HT-29 (cell line): ENCODE data around the gene TVP23A. TPM values are rescaled to one million over a fixed set of nuclear protein-coding genes. Genes with fewer than 3 reads are reported as not detected.

ENCODE experiments used
- DNase-seq: peaks from one replicate; pipeline ENCODE4 v3.0.0-alpha.2; 2015; ENCODE audit warnings: low spot score
- total RNA-seq: library from RNA; depleted of rRNA; stranded (reverse); fragments of >200 nt; shearing (Covaris generic); gene quantifications from 2 replicates; pipeline ENCODE4 v1.2.3, GENCODE V29; 2014; rRNA removed

TVP23A gene
- total RNA-seq = not detected in 2 replicates

DNA sequence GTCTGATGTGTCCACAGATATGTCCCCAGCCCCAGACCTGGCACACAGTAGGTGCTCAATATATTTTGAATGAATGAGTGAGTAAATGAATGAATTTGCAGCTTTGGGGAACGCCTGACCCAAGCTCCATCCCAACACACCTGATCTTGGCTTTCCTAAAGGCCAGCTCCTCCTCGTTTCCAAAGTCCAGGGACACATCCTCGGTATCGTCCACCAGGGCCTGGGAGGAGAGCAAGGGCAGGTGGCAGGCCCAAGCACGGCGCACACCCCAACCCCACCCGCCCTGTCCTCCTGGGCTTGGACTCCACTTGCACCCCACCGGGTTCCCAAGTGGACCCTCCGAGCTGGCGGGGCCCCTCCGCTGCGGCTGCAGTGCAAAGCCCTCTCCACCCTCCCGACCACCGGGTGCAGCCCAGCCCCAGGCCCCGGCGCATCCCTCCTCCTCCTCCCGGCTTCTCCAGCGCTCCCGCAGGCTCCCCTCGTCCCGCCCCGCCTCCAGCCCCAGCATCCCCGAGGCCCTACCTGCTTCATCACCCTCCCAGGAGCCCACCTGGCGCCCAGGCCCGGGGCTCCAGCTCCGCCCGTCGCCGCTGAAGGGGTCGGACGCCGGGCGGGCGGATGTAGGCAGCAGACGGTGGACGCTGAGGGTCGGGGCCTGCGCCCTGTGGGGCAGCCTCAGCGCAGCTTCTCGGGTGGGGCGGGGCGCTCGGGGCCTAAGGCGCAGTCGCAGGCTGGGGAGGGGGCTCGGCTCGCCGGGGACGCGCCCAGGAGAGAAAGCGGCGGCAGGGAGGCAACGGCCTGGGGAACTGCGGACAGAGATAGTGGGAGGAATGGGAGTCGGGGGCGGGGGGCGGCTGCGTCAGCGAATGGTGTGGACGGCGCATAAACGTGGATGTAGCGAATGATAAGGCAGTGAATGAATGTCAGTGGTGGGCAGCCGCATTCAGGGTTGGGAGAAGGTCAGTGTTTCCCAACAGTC lies at the start of gene TVP23A:
Gene TVP23A (minus strand): TSS at position 832 of the 979 bp plus-strand sequence. CDS start 301 bp downstream, at position 531.
- no peak for DNase-seq

DNA sequence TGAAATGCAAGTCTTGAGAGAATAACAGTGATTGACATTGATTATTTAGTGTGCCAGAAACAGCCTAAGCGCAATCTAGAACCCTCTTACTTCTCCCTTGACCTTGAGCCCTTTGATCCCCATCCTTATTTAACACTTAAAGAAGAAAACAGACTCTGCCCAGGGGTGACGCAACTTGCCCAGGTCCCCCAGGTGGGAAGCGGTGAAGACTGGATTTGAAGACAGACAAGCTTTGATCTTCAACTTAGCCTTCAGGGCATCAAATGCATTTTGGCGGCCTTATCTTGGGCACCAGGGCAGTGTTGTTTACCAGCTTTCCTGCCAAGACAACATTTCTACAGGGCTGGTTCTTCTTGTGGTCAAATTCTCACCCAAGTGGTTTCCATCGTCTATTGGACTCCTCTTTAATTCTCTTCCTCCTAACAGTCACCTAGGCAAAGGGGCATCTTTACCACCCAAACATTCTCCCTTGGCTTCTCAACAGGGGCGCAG lies 49.6 kb upstream of the TVP23A start:
- no peak for DNase-seq

DNA sequence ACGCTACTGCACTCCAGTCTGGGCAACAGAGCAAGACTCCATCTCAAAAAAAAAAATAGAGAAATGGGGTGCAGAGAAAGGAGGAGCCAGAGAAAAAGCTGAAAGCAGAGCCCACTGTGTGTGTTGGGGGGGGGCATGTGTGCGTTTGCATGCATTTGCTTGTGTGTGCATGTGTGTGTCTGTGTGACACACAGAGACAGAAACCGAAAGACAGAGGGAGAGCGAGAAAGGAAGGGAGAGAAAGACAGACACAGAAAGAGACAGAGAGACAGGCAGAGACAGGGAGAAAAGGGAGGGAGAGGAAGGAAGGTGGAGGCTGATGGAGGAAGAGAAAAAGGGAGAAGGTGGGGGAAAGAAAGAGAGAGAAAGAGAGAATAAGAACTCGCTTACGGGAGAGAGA lies 48.6 kb upstream of the TVP23A start:
- DNase-seq = no peak

DNA sequence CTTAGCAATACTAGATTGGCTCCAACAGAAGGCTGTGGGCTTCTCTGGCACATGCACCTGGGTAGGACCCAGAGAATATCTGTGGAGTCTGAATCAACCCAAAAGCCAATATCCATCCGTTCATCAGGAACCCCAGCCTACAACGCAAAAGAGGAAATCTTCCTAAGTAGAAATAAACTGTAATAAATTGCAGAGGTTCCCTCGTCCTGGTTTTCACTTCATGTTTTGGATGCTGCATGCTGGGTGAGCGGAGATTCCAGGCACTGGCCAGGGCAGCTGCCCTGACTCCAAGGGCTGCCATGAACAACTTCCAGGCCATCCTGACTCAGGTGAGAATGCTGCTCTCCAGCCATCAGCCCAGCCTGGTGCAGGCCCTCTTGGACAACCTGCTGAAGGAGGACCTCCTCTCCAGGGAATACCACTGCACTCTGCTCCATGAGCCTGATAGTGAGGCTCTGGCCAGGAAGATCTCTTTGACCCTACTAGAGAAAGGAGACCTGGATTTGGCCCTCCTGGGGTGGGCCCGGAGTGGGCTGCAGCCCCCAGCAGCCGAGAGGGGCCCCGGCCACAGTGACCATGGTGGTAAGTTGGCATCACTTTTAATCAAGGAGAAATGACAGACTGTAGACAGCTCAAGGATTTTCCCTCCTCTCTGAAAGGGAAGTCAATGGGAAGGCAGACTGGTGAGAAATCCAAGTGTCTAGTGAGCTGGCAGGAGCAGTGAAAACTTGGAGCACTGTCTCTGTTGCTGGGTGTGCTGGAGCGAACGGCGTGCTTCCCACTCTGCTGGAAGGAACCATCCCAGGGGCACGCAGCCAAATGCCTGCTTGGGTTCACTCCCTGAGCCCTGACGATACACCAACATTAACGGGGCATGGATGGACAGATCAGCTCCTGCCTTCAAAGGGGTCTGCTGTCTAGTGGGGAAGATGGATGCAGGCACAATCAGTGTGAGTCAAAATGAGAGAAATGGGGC lies 47.7 kb upstream of the TVP23A start:
- no peak for DNase-seq

DNA sequence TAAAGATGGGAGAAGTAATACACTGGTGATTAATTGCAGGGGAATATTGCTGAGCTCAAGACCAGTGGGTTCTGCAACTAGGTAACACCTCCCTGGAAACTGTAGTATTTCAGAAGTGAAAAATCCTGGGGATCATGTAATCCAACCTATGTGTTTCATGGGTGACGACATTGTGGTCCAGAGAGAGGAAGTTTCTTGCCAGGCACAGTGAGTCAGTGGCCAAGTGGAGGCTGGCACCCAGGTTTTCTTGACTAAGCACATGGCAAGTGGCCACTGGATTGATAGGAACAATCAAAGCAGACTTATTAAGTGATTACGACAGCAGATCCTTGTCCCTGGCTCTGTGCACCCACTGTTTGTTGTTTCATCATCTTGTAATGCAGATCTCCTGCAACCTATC lies 43.8 kb upstream of the TVP23A start:
- no peak for DNase-seq

DNA sequence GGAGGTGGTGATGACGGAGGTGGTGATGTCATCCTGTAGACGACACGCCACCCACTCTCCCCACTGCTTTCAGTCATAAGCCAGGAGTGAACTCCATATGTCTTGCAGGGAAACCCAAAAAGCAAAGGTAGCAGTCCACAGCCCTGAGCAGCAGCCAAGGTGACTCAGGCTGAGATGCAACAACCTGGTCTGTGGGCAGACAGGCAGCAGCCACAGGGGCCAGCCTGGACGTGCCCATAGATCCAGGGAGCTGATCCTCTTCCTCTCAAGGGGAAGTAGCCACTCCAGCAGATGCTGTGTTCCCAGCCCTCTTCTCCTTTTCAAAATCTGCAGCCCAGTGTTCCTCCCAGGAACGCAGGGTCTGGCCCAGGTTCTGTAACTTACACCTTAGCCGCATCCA lies 41.1 kb upstream of the TVP23A start:
- DNase-seq = no peak

DNA sequence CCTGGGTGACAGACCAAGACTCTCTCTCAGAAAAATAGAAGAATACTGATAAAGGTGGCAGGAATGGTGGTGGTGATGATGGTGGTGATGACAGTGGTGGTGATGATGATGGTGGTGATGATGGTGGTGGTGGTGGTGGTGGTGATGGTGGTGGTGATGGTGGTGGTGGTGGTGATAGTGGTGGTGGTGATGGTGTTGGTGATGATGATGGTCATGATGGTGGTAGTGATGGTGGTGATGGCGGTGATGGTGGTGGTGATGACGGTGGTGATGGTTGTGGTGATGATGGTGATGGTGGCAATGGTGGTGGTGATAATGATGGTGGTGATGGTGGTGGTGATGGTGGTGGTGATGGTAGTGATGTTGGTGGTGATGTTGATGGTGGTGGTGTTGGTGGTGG lies 40.4 kb upstream of the TVP23A start:
- no peak for DNase-seq

DNA sequence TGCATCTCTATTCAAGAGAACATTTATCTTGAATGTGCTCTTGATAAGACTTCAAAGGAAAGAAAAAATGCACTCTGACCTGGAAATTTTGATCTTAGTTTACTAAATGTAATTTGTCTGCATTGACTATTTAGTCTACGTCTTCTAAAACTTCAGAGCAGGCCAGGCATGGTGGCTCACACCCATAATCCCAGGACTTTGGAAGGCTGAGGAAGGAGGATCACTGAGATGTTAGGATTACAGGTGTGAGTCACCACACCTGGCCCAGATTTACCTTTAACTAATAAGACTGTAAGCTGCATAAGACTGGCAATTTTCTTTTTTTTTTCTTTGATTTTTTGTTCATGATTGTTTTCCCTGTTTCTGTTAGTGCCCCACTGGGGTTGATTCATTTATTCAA lies 39.6 kb upstream of the TVP23A start:
- no peak for DNase-seq

DNA sequence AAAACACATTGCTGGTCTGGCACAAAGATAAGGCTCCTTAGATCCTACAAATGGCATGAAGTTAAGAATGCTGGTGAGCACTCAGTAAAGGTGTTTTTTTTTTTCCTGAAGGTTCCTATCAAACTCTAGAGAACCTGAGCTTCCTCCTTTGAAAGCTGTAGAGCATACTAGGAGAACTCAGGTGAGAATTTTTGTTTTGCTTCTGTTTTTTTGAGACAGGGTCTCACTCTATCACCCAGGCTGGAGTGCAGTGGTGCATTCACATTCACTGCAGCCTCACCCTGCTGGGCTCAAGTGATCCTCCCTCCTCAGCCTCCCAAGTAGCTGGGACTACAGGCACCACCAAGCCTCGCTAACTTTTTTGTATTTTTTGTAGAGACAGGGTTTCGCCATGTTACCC lies 37.4 kb upstream of the TVP23A start:
- no peak for DNase-seq

DNA sequence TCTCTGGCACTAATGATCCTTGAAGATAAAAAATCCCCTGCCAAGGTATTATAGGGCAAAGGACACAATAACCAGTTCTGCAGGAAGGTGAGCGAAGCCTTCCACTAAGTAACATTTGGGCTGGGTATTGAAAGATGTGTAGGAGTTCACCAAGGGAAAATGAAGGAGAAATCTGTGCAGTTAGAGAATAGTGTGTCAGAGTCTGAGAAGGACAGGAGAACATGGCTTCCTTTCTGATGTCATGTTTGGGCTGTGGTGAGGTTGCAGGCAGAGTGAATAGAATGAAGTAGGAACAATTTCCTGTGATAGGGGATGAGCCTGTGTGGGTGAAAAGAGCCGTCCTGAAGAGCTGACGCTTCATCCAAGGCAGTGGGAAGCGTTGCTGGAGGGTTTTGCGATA lies 34.4 kb upstream of the TVP23A start:
- peak; percentile 15 for DNase-seq

DNA sequence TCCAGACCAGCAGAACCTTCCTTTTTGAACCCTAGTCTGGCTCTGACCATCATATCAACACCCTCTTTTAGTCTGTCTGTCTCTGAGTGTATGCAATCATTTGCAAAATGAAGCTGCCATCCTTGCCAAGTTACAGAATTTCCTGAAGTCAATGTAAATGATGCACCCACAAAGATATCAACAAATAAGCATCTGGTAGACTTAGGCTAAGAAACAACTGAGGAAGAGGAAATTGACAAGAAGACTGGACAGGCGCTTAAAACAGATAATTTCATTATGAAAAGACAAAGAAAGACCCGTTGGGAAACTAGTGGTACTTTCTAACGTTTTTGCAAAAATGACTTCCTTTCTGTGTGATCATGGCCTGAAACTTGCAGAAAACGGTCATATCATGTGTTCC lies 33.7 kb upstream of the TVP23A start:
- DNase-seq = no peak

DNA sequence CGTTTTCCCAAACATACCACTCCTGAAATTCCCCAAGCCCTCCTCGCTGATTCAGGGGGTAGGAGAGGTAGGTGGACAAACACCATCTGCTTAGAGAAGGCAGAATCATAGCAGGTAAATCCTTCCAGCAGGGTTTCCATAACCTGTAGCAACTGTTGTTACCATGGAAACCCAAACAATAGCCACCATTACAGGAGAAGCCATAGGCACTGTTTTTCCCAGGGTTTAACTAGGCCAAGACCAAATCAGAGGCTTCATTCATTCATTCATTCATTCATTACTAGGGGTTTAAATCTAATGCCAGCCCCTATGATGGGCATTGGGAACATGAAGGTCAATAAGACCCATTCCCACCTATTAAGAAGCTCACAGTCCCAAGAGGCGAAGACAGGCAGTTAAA lies 32.9 kb upstream of the TVP23A start:
- peak; percentile 3 for DNase-seq

DNA sequence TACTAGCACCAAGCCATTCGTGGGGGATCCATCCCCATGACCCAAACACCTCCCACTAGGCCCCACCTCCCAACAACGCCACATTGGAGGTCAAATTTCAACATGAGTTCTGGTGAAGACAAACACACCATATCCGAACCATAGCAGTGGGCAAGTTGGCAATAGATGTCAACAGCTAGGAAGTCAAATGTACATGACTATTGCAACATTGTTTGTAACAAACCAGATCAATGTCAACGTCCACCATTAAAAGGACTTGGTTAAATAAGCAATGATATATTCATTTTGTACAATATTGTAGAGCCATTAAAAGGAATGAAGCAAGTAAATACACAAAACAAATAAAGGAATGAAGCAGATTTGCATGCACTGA lies 31.9 kb upstream of the TVP23A start:
- no peak for DNase-seq

DNA sequence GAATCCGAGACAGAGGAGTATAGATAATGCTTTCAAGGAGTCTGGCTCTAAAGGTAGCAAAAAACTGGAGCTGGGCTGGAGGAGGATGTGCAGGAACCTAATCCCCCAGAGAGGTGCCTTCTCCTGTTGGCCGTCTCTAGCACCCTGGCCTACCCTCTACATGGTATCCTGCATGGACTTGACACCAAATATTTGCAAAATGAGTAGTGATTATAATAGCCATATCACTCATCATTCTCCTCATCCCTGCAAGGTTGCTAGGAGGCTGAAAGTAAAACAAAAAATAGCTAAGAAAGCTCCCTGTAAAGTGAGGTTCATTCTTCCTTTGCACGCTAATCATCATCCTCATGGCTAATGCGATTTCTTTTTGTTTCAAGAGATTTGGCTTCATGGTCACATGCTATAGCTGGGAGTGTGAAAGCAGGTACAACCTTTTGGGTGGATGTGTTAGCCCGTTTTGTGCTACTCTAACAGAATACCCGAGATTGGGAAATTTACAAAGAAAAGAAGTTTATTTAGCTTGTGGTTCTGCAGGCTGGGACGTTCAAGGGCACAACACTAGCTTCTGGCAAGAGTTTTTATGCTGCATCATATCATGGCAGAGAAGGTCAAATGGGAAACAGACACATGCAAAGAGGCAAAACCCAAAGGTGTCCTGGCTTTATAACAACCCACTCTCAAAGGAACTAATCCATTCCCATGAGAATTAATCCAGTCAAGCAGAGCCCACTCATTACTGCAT lies 31.3 kb upstream of the TVP23A start:
- no peak for DNase-seq

DNA sequence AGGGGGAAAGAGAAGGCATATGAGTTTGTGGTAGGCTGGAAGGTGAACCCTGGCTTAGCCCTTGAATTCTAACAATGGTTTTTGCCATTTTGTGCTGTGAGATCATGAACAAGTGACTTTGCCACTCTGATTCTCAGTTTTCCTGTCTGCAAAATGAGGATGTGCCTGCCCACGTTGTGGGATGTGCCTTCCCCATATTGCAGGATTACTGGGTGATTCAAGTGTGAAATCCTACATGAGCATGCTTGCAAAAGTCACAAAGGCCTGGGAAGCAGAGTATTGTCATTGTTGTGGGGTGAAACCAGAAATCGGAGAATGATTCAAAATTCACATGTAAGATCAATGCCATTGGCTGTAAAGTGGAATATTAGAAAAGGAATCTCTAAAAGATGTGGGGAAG lies 28.6 kb upstream of the TVP23A start:
- DNase-seq = no peak

DNA sequence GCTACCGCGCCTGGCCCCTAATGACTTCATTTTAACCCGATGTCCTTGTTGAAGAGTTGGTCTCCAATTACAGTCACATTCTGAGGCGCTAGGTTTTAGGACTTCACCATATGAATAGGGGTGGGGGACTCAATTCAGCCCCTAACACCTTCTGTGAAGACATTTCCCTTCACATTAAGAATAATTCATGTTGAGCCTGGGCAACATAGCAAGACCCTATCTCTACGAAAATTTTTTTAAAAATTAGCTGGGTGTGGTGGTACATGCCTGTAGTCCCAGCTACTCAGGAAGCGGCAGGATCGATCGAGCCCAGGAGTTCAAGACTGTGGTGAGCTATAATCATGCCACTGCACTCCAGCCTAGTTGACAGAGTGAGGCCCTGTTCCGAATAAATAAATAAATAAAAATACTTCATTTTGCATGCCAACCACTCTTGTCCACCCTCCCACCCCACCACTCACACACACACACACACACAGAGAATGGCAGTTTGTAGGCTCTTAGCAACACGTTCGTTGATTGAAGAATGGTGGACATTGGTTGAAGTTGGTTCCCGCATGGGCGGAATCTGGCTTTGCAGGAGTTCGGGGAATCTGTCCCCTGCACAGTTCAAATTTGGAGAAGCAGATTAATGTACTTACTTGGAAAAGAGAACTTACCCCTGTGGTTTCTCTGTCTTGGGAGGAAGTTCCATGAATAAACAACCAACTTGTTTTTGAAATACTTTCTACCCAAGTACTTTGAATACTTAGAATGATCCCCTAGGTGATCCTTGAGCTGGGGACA lies 27.8 kb upstream of the TVP23A start:
- DNase-seq = no peak

DNA sequence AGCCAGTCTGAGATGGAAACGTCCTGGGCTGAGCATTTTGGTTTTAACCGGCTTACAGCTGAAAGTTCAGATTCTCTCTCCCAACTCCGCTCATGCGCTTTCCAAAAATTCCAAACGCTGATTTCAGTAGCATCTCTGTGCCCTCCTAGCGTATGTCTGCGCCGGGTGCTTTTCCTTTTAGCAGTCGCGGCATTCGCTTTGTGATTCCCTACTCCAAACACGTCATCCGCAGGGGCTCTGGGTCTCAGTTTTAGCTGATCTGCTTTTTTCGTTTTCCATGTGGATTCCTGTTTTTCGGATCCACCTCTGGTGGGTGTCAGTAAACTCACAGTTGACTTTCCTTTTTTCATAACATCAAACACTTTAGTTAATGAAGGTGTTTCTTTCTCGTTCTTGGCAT lies 22.1 kb upstream of the TVP23A start:
- no peak for DNase-seq

DNA sequence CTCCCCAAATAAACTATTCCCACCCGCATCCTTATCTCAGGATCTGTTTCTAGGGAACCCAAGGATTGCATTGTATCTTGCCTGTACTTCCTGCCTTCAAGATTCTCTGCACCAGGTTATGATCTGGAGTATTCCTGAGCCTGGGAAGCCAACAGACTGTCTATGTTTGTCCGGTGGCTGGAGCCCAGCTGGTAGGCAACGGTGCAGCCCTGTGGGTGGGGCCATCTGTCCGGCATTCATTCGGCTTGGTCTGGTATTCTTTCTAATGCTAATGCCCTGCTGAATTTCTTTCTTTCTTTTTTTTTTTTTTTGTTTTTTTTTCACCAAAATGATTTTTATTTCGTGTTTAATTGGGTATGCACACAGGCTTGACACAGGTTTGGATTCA lies 20.7 kb upstream of the TVP23A start:
- no peak for DNase-seq

DNA sequence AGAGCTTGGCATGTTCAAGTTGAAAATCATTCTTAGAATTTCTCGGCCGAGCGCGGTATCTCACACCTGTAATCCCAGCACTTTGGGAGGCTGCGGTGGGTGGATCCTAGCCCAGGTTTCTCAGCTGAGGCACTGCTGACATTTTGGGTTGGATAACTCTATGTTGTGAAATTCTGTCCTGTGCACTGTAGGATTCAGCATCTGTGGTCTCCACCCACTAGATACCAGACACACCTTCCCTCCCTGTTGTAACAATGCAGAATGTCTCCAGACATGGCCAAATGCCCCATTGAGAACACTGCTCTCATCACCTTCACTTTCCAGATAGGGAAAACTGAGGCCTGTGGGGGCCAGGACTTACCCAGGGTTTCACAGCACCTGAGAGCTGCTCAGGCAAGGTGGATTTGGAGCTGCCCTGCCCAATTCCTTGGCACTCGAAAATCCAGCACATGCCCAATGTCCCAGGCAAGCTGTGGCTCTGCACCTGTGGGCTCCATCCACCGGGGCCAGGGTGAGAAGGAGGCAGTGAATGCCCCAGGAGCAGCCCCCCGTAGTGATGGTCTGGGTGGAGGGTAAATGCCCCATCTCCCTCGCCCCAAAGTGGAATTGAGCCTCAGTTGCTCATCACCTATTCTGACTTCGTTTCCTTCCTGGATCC lies 20.2 kb upstream of the TVP23A start:
- DNase-seq = no peak
